PC-3 (cell line): ENCODE measurements around the gene PSPC1. TPM values are rescaled to one million over a fixed set of nuclear protein-coding genes. Genes with fewer than 3 reads are reported as not detected.

Experiments used
- ATAC-seq: fragments of 200-7000 bp; cut with Tn5 transposase; 2 replicates; pipeline ENCODE4 v1.9.1; 2020; ENCODE audit warnings: mild to moderate bottlenecking, moderate library complexity
- BruUV-seq: library from RNA; stranded (reverse); fragments of 400-500 nt; replicated peaks from 2 replicates; lab custom pipeline; 2021; lab: Mats Ljungman, UMichigan
- CTCF ChIA-PET: fragments of 300-600 bp; sonication (Branson Sonifier 250); formaldehyde crosslinking; loops from one replicate; lab custom pipeline; 2022; ENCODE audit warnings: antibody characterized with exemption; lab: Charles Lee
- POLR2A ChIA-PET: fragments of 300-600 bp; sonication (Branson Sonifier 250); formaldehyde crosslinking; loops from one replicate; lab custom pipeline; 2022; ENCODE audit warnings: antibody characterized with exemption; ENCODE audit not compliant: unreplicated experiment; lab: Charles Lee
- DNase-seq: peaks from one replicate; pipeline ENCODE4 v3.0.0-alpha.2; 2015
- H2AFZ ChIP-seq: fragments of 300-600 bp; sonication (generic); 2 replicates; pipeline ENCODE4 v1.6.0; 2016; ENCODE audit warnings: antibody characterized with exemption, low read length
- H3F3A ChIP-seq: fragments of 300-600 bp; sonication (generic); one replicate; pipeline ENCODE4 v1.6.0; 2017; ENCODE audit warnings: antibody characterized with exemption, low read length, control low read depth, mild to moderate bottlenecking; ENCODE audit not compliant: unreplicated experiment
- H3K27ac ChIP-seq: fragments of 300-600 bp; sonication (generic); 2 replicates; pipeline ENCODE4 v1.5.1; 2016; ENCODE audit warnings: mild to moderate bottlenecking, low read length
- H3K27me3 ChIP-seq: fragments of 300-600 bp; sonication (generic); 2 replicates; pipeline ENCODE4 v1.6.1; 2016; ENCODE audit warnings: low read length, mixed read lengths
- H3K36me3 ChIP-seq: fragments of 300-600 bp; sonication (generic); 2 replicates; pipeline ENCODE4 v1.6.1; 2016; ENCODE audit warnings: low read depth, mixed run types, low read length, mixed read lengths
- H3K4me1 ChIP-seq: fragments of 300-600 bp; sonication (generic); 2 replicates; pipeline ENCODE4 v1.5.1; 2016; ENCODE audit warnings: low read length; ENCODE audit not compliant: insufficient read depth
- H3K4me2 ChIP-seq: fragments of 300-600 bp; sonication (generic); 2 replicates; pipeline ENCODE4 v1.6.0; 2016; ENCODE audit warnings: low read length
- H3K4me3 ChIP-seq: fragments of 300-600 bp; sonication (generic); 2 replicates; pipeline ENCODE4 v1.5.1; 2016; ENCODE audit warnings: mild to moderate bottlenecking, low read length, mixed read lengths
- H3K79me2 ChIP-seq: fragments of 300-600 bp; sonication (generic); 2 replicates; pipeline ENCODE4 v1.6.1; 2017; ENCODE audit warnings: low read length, mixed read lengths
- H3K9ac ChIP-seq: fragments of 300-600 bp; sonication (generic); 2 replicates; pipeline ENCODE4 v1.6.0; 2016; ENCODE audit warnings: mild to moderate bottlenecking, low read length
- H3K9me2 ChIP-seq: fragments of 300-600 bp; sonication (generic); replicated peaks from 2 replicates; pipeline ENCODE4 v1.6.1; 2016; ENCODE audit warnings: mixed run types, low read length, mixed read lengths
- H3K9me3 ChIP-seq: fragments of 300-600 bp; sonication (generic); 2 replicates; pipeline ENCODE4 v1.6.1; 2016; ENCODE audit warnings: low read length, mixed read lengths
- H4K20me1 ChIP-seq: fragments of 300-600 bp; sonication (generic); 2 replicates; pipeline ENCODE4 v1.6.1; 2016; ENCODE audit warnings: low read length, mixed read lengths
- CTCF ChIP-seq: fragments of 300-600 bp; sonication (generic); conservative IDR thresholded peaks from 2 replicates; pipeline ENCODE4 v1.5.1; 2017; ENCODE audit warnings: antibody characterized with exemption, low read depth, mild to moderate bottlenecking, low read length
- EZH2 ChIP-seq: fragments of 300-600 bp; sonication (generic); IDR thresholded peaks from one replicate; pipeline ENCODE4 v1.6.1; 2017; ENCODE audit warnings: antibody characterized with exemption, mild to moderate bottlenecking, low read length; ENCODE audit not compliant: unreplicated experiment
- EZH2phosphoT487 ChIP-seq: fragments of 300-600 bp; sonication (generic); IDR thresholded peaks from 2 replicates; pipeline ENCODE4 v1.6.1; 2018; ENCODE audit warnings: mild to moderate bottlenecking, antibody characterized with exemption, low read length, borderline replicate concordance
- intact Hi-C: fragments of 100-400 bp; cut with micrococcal nuclease; formaldehyde crosslinking; loops from 2 replicates; pipeline ENCODE4 v1.9.0; 2023
- total RNA-seq: library from RNA; depleted of rRNA; stranded (reverse); fragments of >200 nt; gene quantifications from 2 replicates; pipeline ENCODE4 v1.2.3, GENCODE V29; 2014

Gene PSPC1
- total RNA-seq, 1 experiment from 2014 or later, result 121 TPM

- Histone ChIP-seq H3K36me3 (peaks cover 22% of the 10 kb centered on the region), H3K9me3 (no peaks in the 10 kb centered on the region), H3K79me2 (no peaks in the 10 kb centered on the region), H3K9ac (no peak overlapping the region), H3K27ac (no peak overlapping the region), H3K4me2 (no peak overlapping the region), H3K4me3 (no peak overlapping the region), H4K20me1 (no peaks in the 10 kb centered on the region), H3K27me3 (no peaks in the 10 kb centered on the region), H3F3A (no peaks in the 10 kb centered on the region), H2AFZ (no peak overlapping the region), H3K9me2 (no peaks in the 10 kb centered on the region), H3K4me1 (no peaks in the 10 kb centered on the region)
- ATAC-seq (no peak), DNase-seq (no peak)
- ChIA-PET POLR2A (no interaction called here), CTCF (no interaction called here)
- TF ChIP-seq EZH2phosphoT487 (no peak), EZH2 (no peak), CTCF (no peak)
- intact Hi-C loops, result no loop called here
- BruUV-seq, result no TSS peak
Measured at GRCh38 chr13:19663416-19663979, 119.2 kb downstream of the PSPC1 start.

- Histone ChIP-seq H4K20me1 (no peaks in the 10 kb centered on the region), H3K9me2 (no peaks in the 10 kb centered on the region), H3K79me2 (no peaks in the 10 kb centered on the region), H3K4me1 (no peaks in the 10 kb centered on the region), H3K9ac (no peak overlapping the region), H3K4me3 (no peak overlapping the region), H3K27ac (no peak overlapping the region), H3K36me3 (peaks cover 7% of the 10 kb centered on the region), H3F3A (no peaks in the 10 kb centered on the region), H3K9me3 (no peaks in the 10 kb centered on the region), H3K4me2 (no peak overlapping the region), H3K27me3 (no peaks in the 10 kb centered on the region), H2AFZ (no peak overlapping the region)
- DNase-seq, result no peak
- no TSS peak for BruUV-seq
- intact Hi-C loops, result no loop called here
- POLR2A ChIA-PET, result no interaction called here
- CTCF ChIA-PET, result no interaction called here
- no peak for ATAC-seq
- TF ChIP-seq EZH2phosphoT487 (no peak), EZH2 (no peak), CTCF (no peak)
Measured at GRCh38 chr13:19661561-19661960, 121.2 kb downstream of the PSPC1 start.

- ChIA-PET CTCF (no interaction called here), POLR2A (no interaction called here)
- Histone ChIP-seq H2AFZ (no peak overlapping the region), H3K9ac (no peak overlapping the region), H3K79me2 (no peaks in the 10 kb centered on the region), H3K9me3 (no peaks in the 10 kb centered on the region), H3F3A (no peaks in the 10 kb centered on the region), H3K36me3 (peaks cover 7% of the 10 kb centered on the region), H3K4me1 (no peaks in the 10 kb centered on the region), H3K4me3 (no peak overlapping the region), H3K27me3 (no peaks in the 10 kb centered on the region), H3K9me2 (no peaks in the 10 kb centered on the region), H4K20me1 (no peaks in the 10 kb centered on the region), H3K4me2 (no peak overlapping the region), H3K27ac (no peak overlapping the region)
- DNase-seq (no peak), ATAC-seq (peak; percentile 59)
- BruUV-seq, result no TSS peak
- no peak for TF ChIP-seq EZH2phosphoT487
- no peak for TF ChIP-seq EZH2
- intact Hi-C loops, result no loop called here
Measured at GRCh38 chr13:19661126-19661525, 121.6 kb downstream of the PSPC1 start.
